Activated CD8-positive, alpha-beta memory T cell treated with anti-CD3 and anti-CD28 coated beads for 4 hours (primary cell): Measurements from ENCODE around the gene PLEKHM3.
"Not testable (repeated sequence)": the region's sequence is repeated elsewhere in the genome, so short reads cannot be mapped to it uniquely, and the experiment has no call there.

Source experiments
- DNase-seq, 2 donors: peaks; one replicate each; pipeline ENCODE4 v3.0.0-alpha.2; 2020; ENCODE audit warnings: low read depth in 2 of 2

Gene PLEKHM3

DNA sequence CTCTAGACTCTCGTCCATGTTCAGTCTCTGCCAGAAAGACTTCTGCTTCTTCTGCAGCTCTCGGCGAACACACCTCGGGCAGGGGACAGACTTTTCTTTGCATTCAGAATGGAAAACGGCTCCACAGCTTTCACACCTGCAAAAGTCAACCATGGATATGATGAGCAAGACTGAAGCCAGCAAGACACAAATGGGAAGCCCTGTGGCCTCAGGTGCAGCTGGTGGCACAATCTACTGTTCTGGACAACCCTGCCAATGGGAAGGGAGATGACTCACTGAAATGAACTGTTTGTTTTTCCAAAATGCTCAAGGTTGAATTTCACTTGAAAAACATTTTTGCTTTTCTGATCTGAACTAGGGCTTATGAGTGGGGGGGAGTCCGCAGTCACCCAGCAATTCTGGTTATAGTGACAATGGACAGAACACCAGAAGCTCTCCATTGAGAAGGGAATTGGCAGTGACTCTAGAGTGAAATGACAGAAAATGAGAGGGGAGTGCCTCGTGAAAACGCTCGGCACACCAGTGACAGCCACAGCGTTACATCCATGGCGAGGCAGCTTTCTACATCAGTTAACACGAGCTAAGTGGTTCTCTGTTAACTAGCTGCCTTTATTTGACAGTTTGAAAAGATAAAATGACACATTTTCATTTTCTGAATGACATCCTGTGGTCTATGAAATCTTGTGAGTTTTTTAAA, 196.8 kb downstream of the PLEKHM3 start:
- no peak for DNase-seq

DNA sequence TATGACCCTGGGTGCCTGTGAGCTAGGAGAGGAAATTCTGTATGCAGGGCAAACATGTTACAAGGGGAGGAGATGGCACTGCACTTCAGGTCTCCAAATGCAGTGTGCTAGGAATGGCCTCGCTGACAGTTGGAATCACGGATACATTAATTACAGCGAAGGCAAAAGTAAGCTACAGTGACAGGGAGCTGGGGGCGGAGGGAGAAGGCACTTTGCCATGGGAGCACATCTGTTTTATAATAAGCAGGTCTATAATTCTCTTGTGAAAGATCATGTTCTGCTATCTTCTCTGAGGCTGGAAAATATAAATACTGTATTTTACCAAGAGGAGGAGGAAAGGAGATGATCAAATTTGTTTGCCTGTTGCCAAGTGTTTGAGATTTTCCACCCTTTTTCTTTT, 199.3 kb downstream of the PLEKHM3 start:
- no peak for DNase-seq

DNA sequence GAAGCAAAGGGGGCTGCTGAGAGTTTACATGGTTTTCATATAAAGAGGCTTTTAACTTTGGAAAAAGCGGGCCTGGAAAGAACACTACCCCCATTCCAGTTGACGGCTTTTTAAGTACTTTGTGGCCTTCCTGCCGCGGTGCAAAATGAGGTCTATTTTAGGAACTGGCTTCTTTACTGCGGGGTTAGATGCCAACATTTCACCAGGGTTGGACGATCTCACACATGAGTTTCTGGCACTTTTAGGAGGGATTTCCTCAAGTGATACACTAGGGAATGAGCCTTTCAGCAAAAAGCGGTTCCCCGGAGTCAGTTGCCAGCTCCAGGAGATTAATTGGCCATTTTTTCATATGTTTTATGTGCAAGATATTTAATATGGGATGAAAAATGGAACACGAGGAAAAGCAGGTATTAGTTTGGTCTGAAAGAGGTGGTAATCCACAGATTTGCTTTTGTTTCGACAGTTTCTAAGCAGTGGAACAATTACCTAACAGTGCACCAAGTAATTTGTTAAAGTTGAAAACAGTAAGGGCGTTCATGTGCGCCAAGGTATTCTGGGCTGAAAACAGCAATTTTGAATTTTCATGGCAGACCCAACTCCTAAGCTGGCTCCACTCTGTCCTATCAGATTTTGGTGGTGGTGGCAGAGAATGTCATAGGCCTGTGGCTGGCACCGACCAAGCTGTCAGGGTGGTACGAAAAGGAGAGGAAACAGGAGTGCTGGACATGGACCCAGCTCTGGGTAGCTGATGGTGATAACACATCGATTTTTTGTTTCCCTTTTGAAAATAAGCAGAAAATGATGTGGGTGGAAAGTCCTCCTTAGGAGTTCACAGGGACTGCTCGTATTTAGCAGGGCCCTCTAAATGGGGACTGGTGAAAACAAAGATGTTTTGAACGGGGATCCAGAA, 200.0 kb downstream of the PLEKHM3 start:
- no peak for DNase-seq

DNA sequence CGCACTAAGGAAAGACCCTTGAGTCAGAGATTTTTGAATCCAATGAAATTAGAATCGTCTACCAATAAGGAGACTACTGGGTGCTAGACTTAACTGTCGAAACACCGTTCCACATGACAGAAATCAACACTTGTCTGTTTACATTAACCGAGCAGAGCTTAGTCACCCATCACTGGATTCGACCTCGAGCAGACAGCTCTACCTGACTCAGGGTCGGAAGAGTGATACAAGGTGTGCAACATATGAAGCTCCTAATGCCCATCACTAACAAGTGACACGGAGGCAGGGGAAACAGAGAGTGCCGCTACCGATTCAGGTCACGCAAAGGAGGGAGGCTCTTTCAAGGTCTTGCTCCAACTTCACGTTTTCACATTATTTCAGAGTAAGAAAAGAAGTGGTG, 201.5 kb downstream of the PLEKHM3 start:
- no peak for DNase-seq

DNA sequence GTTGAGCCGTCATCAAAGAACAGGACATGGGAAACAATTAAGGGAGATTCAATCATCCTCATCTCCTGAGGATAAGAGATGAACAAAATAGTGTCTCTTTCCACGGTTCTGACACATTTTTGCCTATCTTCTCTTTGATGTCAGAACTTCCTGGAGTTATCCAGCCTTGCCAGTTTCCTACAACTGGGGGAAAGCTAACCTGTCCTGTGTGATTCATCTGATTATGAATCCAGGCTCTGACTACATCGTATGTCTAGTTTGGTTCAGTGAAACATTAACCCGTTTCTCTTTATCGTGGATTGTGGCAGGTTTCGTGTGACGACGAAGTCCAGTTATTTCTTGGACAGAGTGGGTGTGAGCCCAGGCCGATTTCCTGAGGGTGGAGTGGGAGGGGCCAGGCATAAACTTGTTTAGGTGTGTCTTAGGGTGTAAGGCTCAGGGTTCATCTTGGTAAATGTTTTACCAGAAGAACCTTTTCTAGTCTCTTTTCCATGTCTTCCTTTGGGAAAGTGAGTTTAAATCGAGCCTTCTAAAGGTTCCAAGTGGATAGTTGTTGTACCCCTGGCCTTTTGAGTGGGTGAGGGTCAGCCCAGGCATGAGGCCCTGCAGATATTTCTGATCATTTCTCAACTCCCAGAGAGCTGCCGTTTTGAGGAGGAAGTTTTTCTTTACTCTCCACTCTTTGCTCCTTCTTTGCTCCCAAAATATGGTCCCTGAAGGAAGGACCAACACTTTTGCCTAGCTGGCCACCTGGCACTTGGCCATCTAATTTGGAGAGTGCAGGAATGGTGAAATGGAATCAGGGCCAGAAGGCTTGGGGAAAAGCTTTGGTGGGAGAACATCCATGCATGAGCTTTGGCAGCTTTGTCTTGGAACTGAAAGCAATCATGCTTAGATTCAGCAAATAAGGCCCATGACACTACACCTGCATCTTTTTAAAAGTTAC, 205.2 kb downstream of the PLEKHM3 start:
- no peak for DNase-seq

DNA sequence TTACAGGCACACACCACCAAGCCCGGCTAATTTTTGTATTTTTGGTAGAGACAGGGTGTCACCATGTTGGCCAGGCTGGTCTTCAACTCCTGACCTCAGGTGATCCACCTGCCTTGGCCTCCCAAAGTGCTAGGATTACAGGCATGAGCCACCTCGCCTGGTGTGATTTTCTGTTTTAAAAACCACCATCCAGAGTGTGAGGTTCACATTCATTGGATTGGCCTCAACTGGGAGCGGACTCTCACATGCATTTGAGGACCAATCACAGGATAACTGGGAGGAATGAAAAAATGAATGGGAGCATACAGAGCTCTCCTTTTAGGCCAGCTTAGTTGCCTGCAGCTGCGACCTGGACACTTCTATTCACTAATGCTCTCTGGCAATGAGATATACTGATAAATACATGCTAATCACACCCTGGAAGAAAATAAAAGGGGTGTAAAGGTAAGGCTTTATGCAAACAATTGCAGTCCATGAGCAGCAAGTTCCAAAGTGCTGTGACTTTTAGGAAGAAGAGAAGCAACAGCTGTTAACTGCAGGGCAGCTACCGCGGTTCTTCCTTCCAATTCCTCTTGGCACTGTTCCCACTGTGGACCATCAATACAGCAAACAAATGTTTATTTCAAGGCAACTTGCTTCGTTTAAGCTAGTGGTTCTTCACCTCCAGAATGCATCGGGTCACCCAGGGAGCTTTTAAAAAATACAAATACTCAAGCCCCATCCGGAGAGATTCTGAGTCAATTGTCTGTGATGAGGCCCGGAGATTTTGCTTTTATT, 206.1 kb downstream of the PLEKHM3 start:
- DNase-seq = no peak

DNA sequence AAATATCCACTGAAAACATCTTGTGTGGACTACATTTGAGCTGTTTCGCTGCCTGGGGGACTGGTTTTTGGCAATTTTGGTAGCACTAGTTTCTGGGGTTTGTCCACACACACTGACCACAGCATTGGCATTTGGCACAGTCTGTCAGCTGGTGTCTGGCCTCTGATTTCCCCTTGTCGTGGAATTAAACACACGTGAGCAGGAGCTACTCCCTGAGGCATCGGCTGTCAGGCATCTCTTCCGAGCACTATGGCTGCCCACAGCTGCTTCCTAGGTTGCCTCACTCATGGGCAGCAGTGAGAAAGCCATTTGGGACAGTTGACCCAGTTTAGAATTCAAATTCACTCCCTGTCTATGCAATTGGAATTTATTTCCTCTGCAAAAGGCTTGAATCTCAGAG, 208.8 kb downstream of the PLEKHM3 start:
- no peak for DNase-seq

DNA sequence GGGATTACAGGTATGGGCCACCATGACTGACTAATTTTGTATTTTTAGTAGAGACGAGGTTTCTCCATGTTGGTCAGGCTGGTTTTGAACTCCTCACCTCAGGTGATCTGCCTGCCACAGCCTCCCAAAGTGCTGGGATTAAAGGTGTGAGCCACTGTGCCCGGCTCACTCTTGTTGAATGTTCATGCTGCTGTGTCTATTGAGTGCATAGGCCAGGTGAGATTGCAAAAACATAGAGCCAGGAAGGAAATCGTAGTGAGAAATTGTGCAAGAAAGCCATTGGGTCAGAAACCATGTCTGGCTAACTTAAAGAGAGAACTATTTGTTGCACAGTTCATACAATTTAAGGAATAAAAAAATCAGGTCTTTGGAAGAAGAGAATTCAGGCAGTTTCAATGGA, 210.1 kb downstream of the PLEKHM3 start:
- no peak for DNase-seq

DNA sequence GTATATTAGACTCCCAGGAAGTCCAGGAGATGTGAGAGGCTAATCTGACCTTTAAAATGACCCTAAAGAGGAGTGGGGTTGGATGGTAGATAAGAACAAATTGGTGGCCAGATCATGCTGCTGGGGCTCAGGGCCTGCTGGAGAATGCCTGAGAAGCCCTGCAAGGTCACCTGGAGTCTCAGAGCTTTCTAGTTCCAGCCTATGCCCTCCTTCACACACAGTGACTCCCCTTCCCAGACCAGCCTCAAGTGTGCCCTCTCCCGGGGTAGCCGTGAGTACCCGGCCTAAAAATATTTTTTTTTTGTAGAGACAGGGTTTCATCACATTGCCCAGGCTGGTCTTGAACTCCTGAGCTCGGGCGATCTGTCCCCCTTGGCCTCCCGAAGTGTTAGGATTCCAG, 211.4 kb downstream of the PLEKHM3 start:
- no peak for DNase-seq

DNA sequence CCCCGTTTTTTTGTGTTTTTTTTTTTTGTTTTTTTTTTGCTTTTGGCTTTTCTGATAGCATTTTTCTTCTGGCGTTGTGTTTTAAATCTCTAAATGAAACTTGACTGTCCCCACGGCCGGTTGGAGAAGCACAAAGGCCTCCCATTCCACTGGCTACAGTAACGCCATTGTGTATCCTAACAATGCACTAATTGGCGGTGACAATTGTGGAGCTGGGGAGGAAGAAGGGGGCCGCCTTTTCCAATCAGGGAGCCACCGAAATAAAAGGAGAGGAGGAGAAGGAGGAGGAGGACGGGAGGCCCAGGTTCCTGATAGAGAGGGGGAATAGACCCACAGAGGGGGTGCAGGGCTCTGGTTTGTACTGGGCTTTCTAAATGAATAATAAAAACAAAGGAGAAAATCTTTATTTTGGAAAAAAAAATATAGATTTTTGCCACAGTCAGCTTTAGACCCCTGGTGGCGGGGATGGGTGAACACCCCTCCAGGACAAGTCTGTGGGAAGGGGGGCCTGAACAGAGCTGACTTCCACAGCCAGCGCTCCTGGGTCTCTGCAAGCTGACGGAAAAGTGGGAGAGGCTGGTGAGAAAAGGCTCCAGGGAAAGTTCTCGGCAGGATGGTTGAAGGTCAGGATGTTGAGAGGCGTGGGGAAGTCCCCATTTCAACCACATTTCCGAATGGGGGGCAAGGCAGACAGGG, 212.0 kb downstream of the PLEKHM3 start:
- DNase-seq = no peak

DNA sequence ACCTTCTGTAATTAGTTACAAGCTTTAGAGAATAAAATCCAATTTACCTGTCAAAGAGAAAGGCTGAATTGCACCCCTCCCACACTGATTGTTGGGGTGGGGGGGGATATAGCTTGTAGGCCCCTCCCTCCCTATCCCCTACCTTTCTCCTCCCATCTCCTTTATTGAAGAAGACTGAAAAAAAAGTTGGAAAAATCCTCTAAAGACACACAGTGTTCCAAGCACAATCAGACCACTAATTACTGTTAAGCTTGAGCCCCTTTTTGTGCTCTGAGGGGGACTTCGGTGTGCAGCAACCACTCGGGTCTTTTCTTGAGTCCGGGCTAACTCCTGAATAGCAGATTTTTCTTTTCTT, 212.6 kb downstream of the PLEKHM3 start:
- no peak for DNase-seq

DNA sequence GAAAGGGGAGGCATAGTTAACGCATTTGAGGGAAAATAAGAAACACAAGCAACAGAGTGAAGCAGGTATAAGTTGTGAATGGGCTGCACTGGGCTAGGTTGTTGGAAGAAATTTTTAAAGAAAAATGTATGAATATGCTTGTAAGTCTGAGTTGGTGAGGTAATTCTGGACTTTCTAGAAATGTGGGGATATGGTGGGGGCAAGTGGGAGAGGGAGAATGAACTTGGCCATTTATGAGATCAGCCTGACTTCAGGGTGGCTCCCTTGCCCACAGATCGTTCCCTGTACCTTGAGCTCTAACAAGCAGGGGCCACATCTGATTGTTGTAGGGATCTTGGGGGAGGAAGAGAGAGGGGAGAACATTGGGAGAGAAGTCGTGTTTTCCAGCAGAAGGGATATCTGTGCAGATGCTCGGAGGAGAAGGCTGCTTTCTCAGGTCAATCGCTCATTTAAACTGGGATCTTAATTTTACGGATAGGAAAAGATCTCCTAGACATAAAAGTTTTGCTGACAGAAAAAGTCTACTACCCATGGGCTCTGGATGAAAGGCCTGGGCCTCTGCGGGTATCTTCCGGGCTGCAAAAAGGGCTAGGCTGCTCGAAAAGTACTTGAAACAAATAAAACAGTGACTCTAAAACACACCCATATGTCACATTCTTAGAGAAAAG, 213.1 kb downstream of the PLEKHM3 start:
- DNase-seq = no peak

DNA sequence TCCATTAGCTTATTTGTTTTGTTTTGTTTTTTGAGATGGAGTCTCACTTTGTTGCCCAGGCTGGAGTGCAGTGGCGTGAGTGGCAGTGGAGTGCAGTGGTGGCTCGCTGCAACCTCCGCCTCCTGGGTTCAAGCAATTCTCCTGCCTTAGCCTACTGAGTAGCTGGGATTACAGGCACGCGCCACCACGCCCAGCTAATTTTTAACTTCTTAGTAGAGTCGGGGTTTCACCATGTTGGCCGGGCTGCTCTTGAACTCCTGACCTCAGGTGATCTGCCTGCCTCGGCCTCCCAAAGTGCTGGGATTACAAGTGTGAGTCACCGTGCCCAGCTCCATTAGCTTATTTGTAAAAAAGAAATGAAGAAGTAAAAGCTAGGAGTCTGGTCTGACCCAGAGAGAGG, 213.7 kb downstream of the PLEKHM3 start:
- not testable (repeated sequence) for DNase-seq

DNA sequence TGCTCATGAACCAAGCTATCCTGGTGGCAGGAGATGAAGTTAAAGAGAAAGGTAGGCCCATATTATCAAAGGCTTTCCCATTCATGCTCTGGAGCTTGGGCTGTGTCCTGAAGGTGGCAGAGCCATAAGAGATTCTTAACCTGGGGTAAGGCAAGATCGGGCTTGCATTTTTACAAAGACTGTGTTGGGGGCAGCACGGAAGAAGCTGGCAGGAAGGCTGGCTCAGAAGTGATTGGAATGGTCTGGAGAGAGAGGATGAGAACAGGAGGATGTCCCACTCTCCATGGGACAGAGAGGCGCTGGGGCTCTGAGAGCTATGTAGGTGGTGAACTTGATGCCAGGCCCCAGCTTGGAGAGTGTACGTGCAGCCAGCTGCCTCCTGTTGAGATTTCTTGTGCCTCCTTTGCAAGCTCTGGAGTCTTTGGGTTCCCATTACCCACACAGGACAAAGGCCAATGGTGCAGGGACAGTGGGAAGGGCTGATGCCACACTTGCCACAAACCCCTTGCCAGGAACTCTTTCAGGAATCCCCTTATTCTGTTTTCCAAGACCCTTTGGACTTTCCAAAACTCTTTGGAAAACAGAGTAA, 215.0 kb downstream of the PLEKHM3 start:
- DNase-seq = no peak

DNA sequence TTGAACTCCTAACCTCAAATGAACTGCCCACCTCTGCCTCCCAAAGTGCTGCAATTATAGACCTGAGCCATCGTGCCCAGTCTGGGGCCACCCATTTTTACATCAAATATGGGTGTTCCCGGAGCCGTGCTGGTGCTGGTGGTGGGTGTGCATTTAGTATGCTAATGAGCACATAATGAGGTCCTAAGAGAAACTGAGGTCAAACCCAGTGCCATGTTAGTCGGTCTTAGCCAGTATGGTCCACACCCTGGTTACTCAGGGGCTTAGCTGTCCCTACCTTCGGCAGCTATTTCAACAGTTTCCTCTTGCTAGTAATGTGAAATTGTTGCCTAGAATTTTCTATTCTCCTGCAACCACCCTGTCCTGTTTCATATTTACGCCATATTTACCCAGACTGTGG, 217.2 kb downstream of the PLEKHM3 start:
- DNase-seq = no peak

DNA sequence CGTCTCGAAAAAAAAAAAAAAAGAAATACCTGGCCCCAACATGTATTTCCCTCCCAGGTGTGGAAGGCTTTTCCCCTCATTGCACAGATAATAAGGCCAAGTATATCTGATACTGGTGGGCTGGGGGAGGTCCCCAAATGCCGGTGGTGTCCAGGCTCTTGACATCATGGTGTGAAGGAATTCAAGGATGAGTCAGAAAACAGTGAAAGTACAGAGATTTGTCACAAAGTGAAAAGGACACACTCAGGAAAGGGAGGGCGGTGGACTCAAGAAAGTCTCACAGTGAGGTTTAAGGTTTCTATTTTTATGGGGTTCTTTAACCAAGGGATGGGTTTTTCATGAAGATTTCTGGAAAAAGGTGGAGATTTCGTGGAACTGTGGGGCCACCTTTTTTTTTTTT, 217.8 kb downstream of the PLEKHM3 start:
- no peak for DNase-seq

DNA sequence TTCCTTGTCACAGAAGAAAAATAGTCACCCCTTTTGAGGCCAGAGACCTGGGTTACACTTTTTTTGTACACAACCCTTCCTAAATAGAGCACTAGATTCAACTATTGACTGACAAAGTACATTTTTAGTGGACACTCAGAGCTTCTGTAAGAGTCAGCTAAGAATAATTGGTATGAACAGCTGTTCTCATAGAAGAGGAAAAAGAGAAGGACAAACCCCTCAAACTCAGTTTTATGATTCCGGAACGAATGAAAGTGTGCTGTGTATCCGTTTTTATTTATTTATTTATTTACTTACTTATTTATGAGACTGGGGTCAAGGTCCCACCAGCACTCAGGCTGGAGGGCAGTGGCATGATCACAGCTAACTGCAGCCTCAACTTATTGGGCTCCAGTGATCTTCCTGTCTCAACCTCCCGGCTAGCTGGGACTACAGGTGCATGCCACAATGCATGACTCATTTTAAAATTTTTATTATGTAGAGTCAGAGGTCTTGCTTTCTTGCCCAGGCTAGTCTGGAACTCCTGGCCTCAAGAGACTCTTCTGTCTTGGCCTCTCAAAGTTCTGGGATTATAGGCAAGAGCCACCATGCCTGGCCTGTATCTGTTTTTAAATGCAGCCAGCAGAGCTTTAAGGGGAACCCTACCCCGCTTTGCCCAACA, 219.6 kb downstream of the PLEKHM3 start:
- no peak for DNase-seq

DNA sequence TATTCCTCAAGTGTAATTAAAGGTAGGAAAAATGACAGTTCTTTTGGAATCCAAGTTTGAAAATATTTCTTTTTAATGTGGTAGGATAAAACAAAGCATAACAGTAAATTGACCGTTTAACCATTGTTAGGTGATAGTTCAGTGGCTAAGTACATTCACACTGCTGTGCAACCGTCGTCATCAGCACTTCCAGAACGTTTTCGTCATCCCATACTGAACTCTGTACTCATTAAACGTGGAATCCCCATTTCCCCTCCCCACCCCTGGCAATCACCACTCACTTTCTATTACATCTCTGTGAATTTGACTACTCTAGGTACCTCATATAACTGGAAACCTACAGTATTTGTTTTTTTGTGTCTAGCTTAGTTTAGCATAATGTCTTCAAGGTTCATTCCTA, 222.7 kb downstream of the PLEKHM3 start:
- no peak for DNase-seq

DNA sequence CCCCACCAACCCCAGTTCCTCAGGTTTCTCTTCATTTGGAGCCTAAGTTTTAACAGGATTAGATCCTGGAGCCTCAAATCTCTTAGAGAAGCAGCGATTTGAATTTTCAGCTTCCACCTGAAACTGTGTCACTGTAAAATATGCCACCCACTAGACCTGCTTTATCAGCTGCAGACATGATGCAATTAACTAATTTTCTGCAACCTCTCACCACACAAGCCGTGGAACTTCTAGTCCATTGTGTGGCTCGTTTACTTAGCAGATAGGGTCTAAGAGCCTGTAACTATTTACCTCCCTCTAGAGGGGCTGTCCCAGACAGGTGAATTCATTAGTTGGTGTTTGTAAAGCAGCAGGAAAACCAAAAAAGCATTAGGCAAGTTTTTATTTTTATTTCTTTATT, 224.1 kb downstream of the PLEKHM3 start:
- DNase-seq = no peak
